Endothelial cell of umbilical vein (primary cell): ENCODE results near the gene STOM. TPM values are rescaled to one million over a fixed set of nuclear protein-coding genes. Genes with fewer than 3 reads are reported as not detected.

Source experiments
- BruUV-seq: library from RNA; stranded (reverse); fragments of 400-500 nt; replicated peaks from 2 replicates; lab custom pipeline; 2021; lab: Mats Ljungman, UMichigan
- CTCF ChIA-PET: fragments of 300-600, 350-600 bp; sonication (Branson Sonifier 250); formaldehyde crosslinking; loops from one replicate; lab custom pipeline; 2021; ENCODE audit warnings: antibody characterized with exemption, inconsistent platforms; lab: Charles Lee
- POLR2A ChIA-PET: fragments of 300-600, 350-600 bp; sonication (Branson Sonifier 250); formaldehyde crosslinking; loops from one replicate; lab custom pipeline; 2021; ENCODE audit warnings: antibody characterized with exemption, inconsistent platforms; lab: Charles Lee
- DNase-seq: peaks from one replicate; pipeline ENCODE4 v3.0.0-alpha.2; 2011; ENCODE audit warnings: low read depth, low spot score
- FAIRE-seq: peaks from 2 replicates; lab custom pipeline; 2011; peaks lifted over from hg19 to GRCh38; lab: Jason Lieb, UNC
- H2AFZ ChIP-seq: 2 replicates; pipeline ENCODE4 v1.6.0; 2012; ENCODE audit warnings: low read depth, low read length, control low read depth, inconsistent platforms
- H3K27ac ChIP-seq: 2 replicates; pipeline ENCODE4 v1.5.1; 2011; ENCODE audit warnings: low read depth, mild to moderate bottlenecking, control low read depth, low read length, moderate library complexity; ENCODE audit not compliant: insufficient read depth
- H3K27me3 ChIP-seq, 2 experiments: 2 replicates each; pipeline versions ENCODE4 v1.6.0 to v1.6.1; 2011; ENCODE audit warnings: low read length in 2 of 2, mixed read lengths in 1 of 2; ENCODE audit not compliant: control insufficient read depth in 2 of 2, insufficient read depth in 2 of 2
- H3K36me3 ChIP-seq, 2 experiments: 2 replicates in 1 of 2; 3 replicates in 1 of 2; pipeline ENCODE4 v1.5.1; 2011; ENCODE audit warnings: low read length in 2 of 2, mild to moderate bottlenecking in 1 of 2, moderate library complexity in 1 of 2; ENCODE audit not compliant: control insufficient read depth in 2 of 2, insufficient read depth in 2 of 2; ENCODE audit errors: extremely low read depth in 1 of 2
- H3K4me1 ChIP-seq: 3 replicates; pipeline ENCODE4 v1.5.1; 2011; ENCODE audit warnings: mild to moderate bottlenecking, low read length; ENCODE audit not compliant: control insufficient read depth, insufficient read depth; ENCODE audit errors: extremely low read depth
- H3K4me2 ChIP-seq: 2 replicates; pipeline ENCODE4 v1.6.1; 2011; ENCODE audit warnings: low read length, control low read depth, mixed read lengths; ENCODE audit not compliant: insufficient read depth
- H3K4me3 ChIP-seq, 3 experiments: fragments of 200-600 bp in 1 of 3; sonication (generic), shearing (Covaris generic) in 1 of 3; replicated peaks in 1 of 3; 2 replicates each; pipeline ENCODE4 v1.5.1; 2011 to 2016; ENCODE audit warnings: control low read depth in 3 of 3, low read length in 3 of 3, mild to moderate bottlenecking in 2 of 3, inconsistent platforms in 1 of 3, low read depth in 1 of 3, moderate library complexity in 1 of 3; ENCODE audit not compliant: insufficient read depth in 1 of 3
- H3K79me2 ChIP-seq: 2 replicates; pipeline ENCODE4 v1.6.0; 2012; ENCODE audit warnings: low read length, inconsistent platforms; ENCODE audit not compliant: control insufficient read depth, insufficient read depth
- H3K9ac ChIP-seq: replicated peaks from 2 replicates; pipeline ENCODE3; 2011; ENCODE audit warnings: low read length, control low read depth; ENCODE audit not compliant: insufficient read depth; ENCODE audit errors: extremely low read depth
- H3K9me1 ChIP-seq: replicated peaks from 3 replicates; pipeline ENCODE4 v1.6.0; 2011; ENCODE audit warnings: mild to moderate bottlenecking, low read length; ENCODE audit not compliant: control insufficient read depth, insufficient read depth; ENCODE audit errors: extremely low read depth
- H3K9me3 ChIP-seq: replicated peaks from 2 replicates; pipeline ENCODE4 v1.5.1; 2012; ENCODE audit warnings: low read length, inconsistent platforms; ENCODE audit not compliant: control insufficient read depth, insufficient read depth
- H4K20me1 ChIP-seq: replicated peaks from 2 replicates; pipeline ENCODE3; 2011; ENCODE audit warnings: mild to moderate bottlenecking, low read length; ENCODE audit not compliant: control insufficient read depth, insufficient read depth; ENCODE audit errors: extremely low read depth
- EZH2 ChIP-seq: IDR thresholded peaks from 2 replicates; pipeline ENCODE4 v1.6.1; 2012; ENCODE audit warnings: borderline replicate concordance, low read depth, mild to moderate bottlenecking, moderate library complexity, low read length, inconsistent platforms; ENCODE audit not compliant: severe bottlenecking
- FOS ChIP-seq: IDR thresholded peaks from 2 replicates; pipeline ENCODE4 v1.6.1; 2011; ENCODE audit warnings: mild to moderate bottlenecking, low read length, moderate library complexity, borderline replicate concordance; ENCODE audit not compliant: insufficient read depth
- GATA2 ChIP-seq: IDR thresholded peaks from 2 replicates; pipeline ENCODE4 v1.7.0; 2011; ENCODE audit warnings: low read depth, mild to moderate bottlenecking, moderate library complexity, mixed read lengths, low read length; ENCODE audit not compliant: insufficient read length, insufficient read depth
- JUN ChIP-seq: IDR thresholded peaks from 2 replicates; pipeline ENCODE4 v1.6.1; 2011; ENCODE audit warnings: borderline replicate concordance, low read depth; ENCODE audit not compliant: insufficient read length, insufficient read depth
- MYC ChIP-seq: IDR thresholded peaks from one replicate; pipeline ENCODE4 v1.6.1; 2011; ENCODE audit warnings: mild to moderate bottlenecking, low read depth, low read length
- POLR2A ChIP-seq: IDR thresholded peaks from 2 replicates; pipeline ENCODE4 v1.6.1; 2012; ENCODE audit warnings: low read depth, mild to moderate bottlenecking, control low read depth, low read length
- POLR2AphosphoS5 ChIP-seq: IDR thresholded peaks from 2 replicates; pipeline ENCODE4 v1.6.1; 2012; ENCODE audit warnings: low read depth, mild to moderate bottlenecking, control low read depth, low read length, moderate library complexity; ENCODE audit not compliant: insufficient read depth
- dilution Hi-C: fragments of 300-500 bp; cut with MboI; formaldehyde crosslinking; loops from one replicate; pipeline ENCODE4 v1.15.0; 2019; ENCODE audit warnings: low sequenced_read_pairs; ENCODE audit not compliant: extremely low pct_ligation_motif_present
- intact Hi-C: fragments of 100-400 bp; cut with micrococcal nuclease; formaldehyde crosslinking; loops from one replicate; pipeline ENCODE4 v1.10.0; 2022
- polyA plus RNA-seq, 4 experiments: library from polyadenylated mRNA; depleted of rRNA in 3 of 4; stranded (reverse) in 3 of 4; unstranded in 1 of 4; fragments of >200 nt; gene quantifications; 2 replicates each; pipeline versions ENCODE4 v1.2.1 to v1.2.3, GENCODE V29; 2011 to 2012; ENCODE audit warnings: missing spikeins in 1 of 4
- total RNA-seq: library from RNA; stranded (reverse); gene quantifications from 2 replicates; pipeline ENCODE4 v1.2.3, GENCODE V29; 2021
- TF ChIP-seq, protein P1 (sequence below), 2 donors: IDR thresholded peaks; 1 replicate in 1 of 2; 2 replicates in 1 of 2; pipeline ENCODE4 v1.5.1; 2011; ENCODE audit warnings: low read length in 2 of 2, mild to moderate bottlenecking in 2 of 2, moderate library complexity in 2 of 2, control low read depth in 1 of 2, inconsistent platforms in 1 of 2, low read depth in 1 of 2; ENCODE audit not compliant: insufficient read depth in 1 of 2; ENCODE audit errors: extremely low read depth in 1 of 2
- TF ChIP-seq, protein P2 (sequence below): IDR thresholded peaks from 2 replicates; pipeline ENCODE4 v1.6.1; 2011; ENCODE audit not compliant: insufficient read depth, insufficient read length

Gene STOM
- total and polyA plus RNA-seq, 2 donors (not counting 3 experiments of a cell fraction or from before 2014, with no cell fraction given), result 153 to 170 TPM

DNA sequence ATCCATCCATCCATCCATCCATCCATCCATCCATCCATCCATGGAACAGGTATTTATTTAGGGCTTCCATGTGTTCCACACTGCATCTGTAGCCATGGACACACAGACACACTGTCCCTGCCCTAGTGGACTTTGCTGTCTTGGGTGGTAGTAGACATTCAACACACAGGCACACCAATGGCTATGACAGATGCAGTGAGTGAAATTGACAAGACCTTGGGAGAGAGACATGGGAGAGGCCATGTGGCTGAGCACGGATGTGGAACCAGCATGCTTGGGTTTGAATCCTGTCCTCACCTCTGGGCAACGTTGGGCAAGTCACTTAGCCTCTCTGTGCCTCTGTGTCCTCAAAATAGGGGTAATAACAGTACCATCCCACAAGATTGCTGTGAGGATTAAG, 45.3 kb downstream of the STOM start:
- peaks cover 28% of the 10 kb centered on the region for H3K4me1 ChIP-seq

DNA sequence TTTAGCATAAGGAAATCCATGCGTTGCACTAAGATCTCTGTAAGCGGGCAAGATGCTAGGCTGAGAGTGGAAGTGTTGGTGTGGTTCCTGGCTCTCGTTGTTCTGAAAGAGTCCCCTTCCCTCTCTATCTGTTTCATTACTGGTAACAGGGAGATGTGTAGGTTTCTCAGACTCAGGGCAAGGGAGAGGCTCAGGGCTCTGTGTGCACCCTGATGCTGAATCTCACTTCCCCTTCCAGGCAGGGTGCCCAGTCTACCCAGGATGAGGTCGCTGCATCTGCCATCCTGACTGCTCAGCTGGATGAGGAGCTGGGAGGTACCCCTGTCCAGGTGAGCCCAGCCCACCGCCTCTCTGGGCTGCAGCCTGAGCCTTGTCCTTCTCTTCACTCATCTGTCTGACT, 45.7 kb downstream of the STOM start:
- Histone ChIP-seq H3K4me3 (no peak overlapping the region), H3K4me2 (no peak overlapping the region), H3K9ac (no peak overlapping the region), H3K79me2 (no peaks in the 10 kb centered on the region), H3K9me3 (no peaks in the 10 kb centered on the region), H2AFZ (no peak overlapping the region), H3K4me1 (peaks cover 28% of the 10 kb centered on the region), H3K27me3 (no peaks in the 10 kb centered on the region), H4K20me1 (no peaks in the 10 kb centered on the region), H3K9me1 (no peaks in the 10 kb centered on the region), H3K27ac (no peak overlapping the region), H3K36me3 (peaks cover 0 to 19% of the 10 kb centered on the region in 2 experiments)
- DNase-seq (no peak), FAIRE-seq (no peak)
- ChIA-PET POLR2A (no interaction called here), CTCF (interaction anchor here (1.3 to 1.6 kb wide), 2 partner anchors 46 to 52 kb away, joined by 3 to 4 read pairs; no protein-coding TSS in a partner anchor)
- no TSS peak for BruUV-seq
- TF ChIP-seq MYC (no peak), JUN (no peak), GATA2 (no peak), POLR2A (no peak), EZH2 (no peak), FOS (no peak), POLR2AphosphoS5 (no peak)
- TF ChIP-seq, protein P1, sequence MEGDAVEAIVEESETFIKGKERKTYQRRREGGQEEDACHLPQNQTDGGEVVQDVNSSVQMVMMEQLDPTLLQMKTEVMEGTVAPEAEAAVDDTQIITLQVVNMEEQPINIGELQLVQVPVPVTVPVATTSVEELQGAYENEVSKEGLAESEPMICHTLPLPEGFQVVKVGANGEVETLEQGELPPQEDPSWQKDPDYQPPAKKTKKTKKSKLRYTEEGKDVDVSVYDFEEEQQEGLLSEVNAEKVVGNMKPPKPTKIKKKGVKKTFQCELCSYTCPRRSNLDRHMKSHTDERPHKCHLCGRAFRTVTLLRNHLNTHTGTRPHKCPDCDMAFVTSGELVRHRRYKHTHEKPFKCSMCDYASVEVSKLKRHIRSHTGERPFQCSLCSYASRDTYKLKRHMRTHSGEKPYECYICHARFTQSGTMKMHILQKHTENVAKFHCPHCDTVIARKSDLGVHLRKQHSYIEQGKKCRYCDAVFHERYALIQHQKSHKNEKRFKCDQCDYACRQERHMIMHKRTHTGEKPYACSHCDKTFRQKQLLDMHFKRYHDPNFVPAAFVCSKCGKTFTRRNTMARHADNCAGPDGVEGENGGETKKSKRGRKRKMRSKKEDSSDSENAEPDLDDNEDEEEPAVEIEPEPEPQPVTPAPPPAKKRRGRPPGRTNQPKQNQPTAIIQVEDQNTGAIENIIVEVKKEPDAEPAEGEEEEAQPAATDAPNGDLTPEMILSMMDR (IDR thresholded peaks at IDR 0.05; ENCODE audit: extremely low read depth in 1 of 2, insufficient read depth in 1 of 2, low read depth in 1 of 2, low read length in 2 of 2), result no peak
- TF ChIP-seq, protein P2, sequence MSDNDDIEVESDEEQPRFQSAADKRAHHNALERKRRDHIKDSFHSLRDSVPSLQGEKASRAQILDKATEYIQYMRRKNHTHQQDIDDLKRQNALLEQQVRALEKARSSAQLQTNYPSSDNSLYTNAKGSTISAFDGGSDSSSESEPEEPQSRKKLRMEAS, result no peak
- intact Hi-C loops (no loop called here), dilution Hi-C loops (no loop called here)

More for the DNA sequence above, 45.3 kb downstream of the STOM start:
- no peak overlapping the region for H3K9ac ChIP-seq
- BruUV-seq, result no TSS peak
- no peak overlapping the region for H3K4me3 ChIP-seq
- H3K79me2 ChIP-seq, result no peaks in the 10 kb centered on the region
- H3K4me2 ChIP-seq, result no peak overlapping the region
- no peak for DNase-seq
- ChIA-PET POLR2A (no interaction called here), CTCF (interaction anchor here (0.6 to 1.9 kb wide), 4 partner anchors 10 to 75 kb away, joined by 3 to 12 read pairs (median 8); no protein-coding TSS in a partner anchor)
- TF ChIP-seq GATA2, result no peak
- TF ChIP-seq, protein P2, result no peak
- no peak for TF ChIP-seq POLR2A
- intact Hi-C loops (no loop called here), dilution Hi-C loops (no loop called here)
- no peak for FAIRE-seq
- H2AFZ ChIP-seq, result no peak overlapping the region
- H3K27me3 ChIP-seq, result no peaks in the 10 kb centered on the region
- H3K36me3 ChIP-seq, result peaks cover 1 to 23% of the 10 kb centered on the region in 2 experiments
- H3K9me1 ChIP-seq, result no peaks in the 10 kb centered on the region
- H4K20me1 ChIP-seq, result no peaks in the 10 kb centered on the region
- no peaks in the 10 kb centered on the region for H3K9me3 ChIP-seq
- peak overlapping the region; percentile 50 for H3K27ac ChIP-seq
